DMS153 (cell line): ENCODE data around the gene SLC35F3.

Experiments
- DNase-seq: peaks from one replicate; lab custom pipeline; 2025; lab: John Stamatoyannopoulos, UW

The SLC35F3 gene

GRCh38 chr1:234260578-234260977, 356.1 kb downstream of the SLC35F3 start:
- DNase-seq: no peak

- DNase-seq: no peak
Measured at GRCh38 chr1:234261545-234261944, 357.1 kb downstream of the SLC35F3 start.

GRCh38 chr1:234262007-234262753, 357.7 kb downstream of the SLC35F3 start:
- DNase-seq: no peak

- DNase-seq: no peak
Measured at GRCh38 chr1:234262754-234263105, 358.3 kb downstream of the SLC35F3 start.

DNA sequence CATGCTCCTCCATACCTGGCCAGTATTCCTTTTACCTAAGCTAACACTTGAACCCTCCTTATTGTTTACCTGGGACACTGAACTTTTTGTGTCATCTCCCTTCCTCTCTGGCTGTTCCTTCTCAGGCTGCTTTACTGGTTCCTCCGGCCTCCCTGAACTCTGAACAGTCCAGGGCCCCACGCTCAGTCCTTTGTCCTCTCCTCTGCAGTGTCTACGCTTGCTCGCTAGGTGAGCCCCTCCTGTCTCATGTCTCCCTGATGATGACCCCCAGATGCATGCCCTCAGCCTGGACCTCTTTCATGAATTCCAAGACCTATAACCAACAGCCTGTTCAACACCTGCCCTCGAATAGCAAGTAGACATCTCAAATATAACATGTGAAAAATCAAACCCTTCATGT, 360.4 kb downstream of the SLC35F3 start:
- DNase-seq: no peak

- no peak for DNase-seq
Measured at GRCh38 chr1:234265321-234265720, 360.8 kb downstream of the SLC35F3 start.

DNA sequence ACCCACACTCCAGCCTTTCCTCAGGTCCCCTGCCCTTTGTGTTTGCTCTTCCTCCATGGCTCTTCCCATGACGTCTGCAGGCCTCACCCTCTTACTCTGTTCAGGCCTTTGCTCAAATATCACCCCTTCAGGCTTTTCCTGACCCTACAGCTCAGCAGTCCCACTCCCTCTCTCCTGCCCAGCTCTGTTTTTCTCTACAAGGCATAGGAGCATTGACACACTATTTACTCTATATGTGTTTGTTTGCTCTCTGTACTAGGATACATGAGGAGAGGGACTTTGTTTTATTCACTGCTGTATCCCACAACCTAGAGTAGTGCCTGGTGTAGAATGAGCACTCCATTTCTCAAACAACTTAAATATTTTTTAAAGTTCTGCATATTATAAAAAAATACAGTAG, 361.4 kb downstream of the SLC35F3 start:
- DNase-seq: peak; percentile 38

- DNase-seq: no peak
Measured at GRCh38 chr1:234270093-234270492, 365.6 kb downstream of the SLC35F3 start.

GRCh38 chr1:234270581-234271242, 366.2 kb downstream of the SLC35F3 start:
- DNase-seq: no peak

DNA sequence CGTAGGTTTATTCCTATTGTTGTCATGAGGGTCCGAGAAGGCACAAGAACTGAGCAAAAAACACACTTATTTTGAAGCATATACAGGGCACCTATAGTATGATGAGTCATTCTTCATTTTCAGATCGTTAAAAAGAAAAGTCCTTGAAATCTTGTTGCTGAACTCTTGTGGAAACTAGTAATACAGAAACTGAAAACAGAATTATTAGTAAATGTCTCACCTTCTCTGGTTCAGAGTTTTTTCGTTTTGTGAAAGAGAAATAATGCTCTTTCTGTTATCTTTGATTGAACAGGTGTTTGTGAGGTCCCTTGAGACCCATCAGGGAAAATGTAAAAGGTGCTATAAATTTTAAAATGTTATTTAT, 366.7 kb downstream of the SLC35F3 start:
- no peak for DNase-seq

GRCh38 chr1:234272656-234273312, 368.3 kb downstream of the SLC35F3 start:
- DNase-seq: peak; percentile 33

- DNase-seq: no peak
Measured at GRCh38 chr1:234273981-234274380, 369.5 kb downstream of the SLC35F3 start.

- no peak for DNase-seq
Measured at GRCh38 chr1:234276151-234276788, 371.8 kb downstream of the SLC35F3 start.

GRCh38 chr1:234277161-234277868, 372.8 kb downstream of the SLC35F3 start:
- no peak for DNase-seq

GRCh38 chr1:234279021-234279420, 374.5 kb downstream of the SLC35F3 start:
- DNase-seq: no peak

- no peak for DNase-seq
Measured at GRCh38 chr1:234280500-234280899, 376.0 kb downstream of the SLC35F3 start.

DNA sequence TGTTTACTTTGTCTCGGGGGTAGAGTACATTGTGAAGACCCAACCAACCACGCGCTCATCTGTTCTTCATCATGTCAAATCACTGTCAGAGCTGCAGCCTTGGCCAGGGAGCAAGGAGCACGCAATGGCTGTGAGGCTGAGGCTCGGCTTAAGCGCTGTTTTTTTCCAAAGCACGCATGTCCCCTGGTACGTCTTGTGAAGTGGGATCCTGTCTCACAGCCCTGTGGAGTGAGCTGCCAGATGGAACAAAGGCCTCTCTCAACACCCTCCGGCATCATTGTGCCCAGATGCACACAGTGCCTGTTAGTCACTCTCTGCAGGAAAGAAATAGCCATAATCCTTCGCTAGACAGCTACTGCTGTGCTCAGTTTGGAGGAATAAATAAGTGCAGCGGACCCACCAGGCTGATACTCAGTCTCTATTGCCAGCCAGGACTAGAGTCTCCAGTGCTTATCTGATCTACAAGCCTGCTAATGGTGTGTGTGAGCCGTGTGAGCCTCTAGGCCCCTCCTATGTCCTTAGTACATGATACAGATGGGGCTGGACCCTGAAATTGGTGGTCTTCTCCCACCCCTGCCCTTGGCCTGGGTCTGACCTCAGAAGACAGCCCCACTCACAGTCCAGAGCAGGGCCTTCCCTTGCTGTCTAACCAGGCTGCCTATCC, 377.5 kb downstream of the SLC35F3 start:
- no peak for DNase-seq

GRCh38 chr1:234286206-234286605, 381.7 kb downstream of the SLC35F3 start:
- no peak for DNase-seq

GRCh38 chr1:234288946-234289345, 384.5 kb downstream of the SLC35F3 start:
- DNase-seq: no peak

- DNase-seq: no peak
Measured at GRCh38 chr1:234289538-234290305, 385.2 kb downstream of the SLC35F3 start.

- no peak for DNase-seq
Measured at GRCh38 chr1:234292011-234292410, 387.5 kb downstream of the SLC35F3 start.
